Small intestine (tissue), 7 donors: ENCODE measurements around the gene ATG4C. TPM values are rescaled to one million over a fixed set of nuclear protein-coding genes. Genes with fewer than 3 reads are reported as not detected.

Experiments
- DNase-seq, 2 donors: peaks; one replicate each; pipeline versions ENCODE4 v3.0.0 to v3.0.0-alpha.2; 2013
- FAIRE-seq: peaks from 2 replicates; lab custom pipeline; 2012; peaks lifted over from hg19 to GRCh38; lab: Jason Lieb, UNC
- H3K27ac ChIP-seq, 3 donors: one replicate each; pipeline ENCODE4 v1.5.1; 2013; ENCODE audit warnings: low read length in 2 of 3, mild to moderate bottlenecking in 2 of 3, control low read depth in 1 of 3, inconsistent platforms in 1 of 3, low read depth in 1 of 3, moderate library complexity in 1 of 3
- H3K27me3 ChIP-seq, 3 donors: one replicate each; pipeline ENCODE4 v1.6.1; 2013; ENCODE audit warnings: low read length in 3 of 3, inconsistent platforms in 1 of 3; ENCODE audit not compliant: control insufficient read depth in 3 of 3, insufficient read depth in 3 of 3
- H3K36me3 ChIP-seq, 3 donors: one replicate each; pipeline ENCODE4 v1.6.1; 2013; ENCODE audit warnings: low read length in 3 of 3, inconsistent platforms in 1 of 3, low read depth in 1 of 3, mild to moderate bottlenecking in 1 of 3, moderate library complexity in 1 of 3; ENCODE audit not compliant: control insufficient read depth in 3 of 3, insufficient read depth in 2 of 3
- H3K4me1 ChIP-seq, 3 donors: one replicate each; pipeline ENCODE4 v1.6.1; 2013; ENCODE audit warnings: low read length in 2 of 3, inconsistent platforms in 1 of 3, low read depth in 1 of 3, mild to moderate bottlenecking in 1 of 3, moderate library complexity in 1 of 3; ENCODE audit not compliant: control insufficient read depth in 3 of 3, insufficient read depth in 2 of 3
- H3K4me3 ChIP-seq, 3 donors: one replicate each; pipeline ENCODE4 v1.5.1; 2013; ENCODE audit warnings: low read length in 3 of 3, control low read depth in 1 of 3, inconsistent platforms in 1 of 3, low read depth in 1 of 3, mild to moderate bottlenecking in 1 of 3, moderate library complexity in 1 of 3
- H3K9me3 ChIP-seq, 2 donors: one replicate each; pipeline ENCODE4 v1.6.1; 2013; ENCODE audit warnings: low read depth in 1 of 2, low read length in 1 of 2; ENCODE audit not compliant: control insufficient read depth in 2 of 2, insufficient read depth in 1 of 2
- WGBS, 3 donors: extraction: QIAGEN DNeasy Blood & Tissue Kit; methylation state at CpG; one replicate each; pipeline ENCODE4 v1.1.7; 2013; 5-methylcytosine and 5-hydroxymethylcytosine counted together
- polyA plus RNA-seq, 4 donors: library from polyadenylated mRNA; stranded (reverse) in 3 of 4; unstranded in 1 of 4; fragments of 200-250 nt in 3 of 4; fragments of 120-200 nt in 1 of 4; gene quantifications; one replicate each; pipeline versions ENCODE4 v1.2.1 to v1.2.3, GENCODE V29; 2013
- donor health status: healthy with polysubstance abuse.
- donor health status: control.
- donor health status: control.
- donor health status: Bipolar disorder and iron deficiency.
- donor health status: healthy.

Gene ATG4C
- polyA plus RNA-seq, 4 donors: 2.7 to 8.4 (median 5.9) TPM

- WGBS, 3 donors: 80 to 85% (median 82%) methylated on average over 3 of the region's 3 CpGs
- no peaks in the 10 kb centered on the region for H3K27me3 ChIP-seq
- no peaks in the 10 kb centered on the region for H3K9me3 ChIP-seq
- H3K4me3 ChIP-seq: no peak overlapping the region
- no peaks in the 10 kb centered on the region for H3K36me3 ChIP-seq
- no peak overlapping the region for H3K27ac ChIP-seq
- no peak for DNase-seq
- H3K4me1 ChIP-seq: no peaks in the 10 kb centered on the region
- FAIRE-seq: no peak
Observed at GRCh38 chr1:62876535-62876934, 92.6 kb downstream of the ATG4C start.

- Histone ChIP-seq H3K4me1 (no peaks in the 10 kb centered on the region), H3K9me3 (no peaks in the 10 kb centered on the region), H3K27me3 (no peaks in the 10 kb centered on the region), H3K4me3 (no peak overlapping the region), H3K36me3 (no peaks in the 10 kb centered on the region), H3K27ac (no peak overlapping the region)
- FAIRE-seq (no peak), DNase-seq (no peak)
- WGBS, 3 donors: 89 to 93% (median 89%) methylated on average over 2 of the region's 2 CpGs
Observed at GRCh38 chr1:62877579-62877978, 93.6 kb downstream of the ATG4C start.

GRCh38 chr1:62879962-62880361 lies 96.0 kb downstream of the ATG4C start:
- H3K36me3 ChIP-seq: no peaks in the 10 kb centered on the region
- H3K4me3 ChIP-seq: no peak overlapping the region
- H3K9me3 ChIP-seq: no peaks in the 10 kb centered on the region
- WGBS, 3 donors: 86 to 96% (median 91%) methylated on average over 1 of the region's 1 CpG
- H3K27ac ChIP-seq: no peak overlapping the region
- no peak for DNase-seq
- FAIRE-seq: no peak
- no peaks in the 10 kb centered on the region for H3K4me1 ChIP-seq
- no peaks in the 10 kb centered on the region for H3K27me3 ChIP-seq

- FAIRE-seq (no peak), DNase-seq (no peak)
- no peaks in the 10 kb centered on the region for H3K9me3 ChIP-seq
- 49 to 64% (median 52%) methylated on average over 10 of the region's 10 CpGs for WGBS, 3 donors
- no peaks in the 10 kb centered on the region for H3K36me3 ChIP-seq
- H3K4me3 ChIP-seq: no peak overlapping the region
- H3K27me3 ChIP-seq: peaks cover 0 to 3% (median 0%) of the 10 kb centered on the region in 3 donors
- H3K27ac ChIP-seq: no peak overlapping the region
- no peaks in the 10 kb centered on the region for H3K4me1 ChIP-seq
Observed at GRCh38 chr1:62882201-62883104, 98.5 kb downstream of the ATG4C start.

GRCh38 chr1:62884156-62884740 lies 100.3 kb downstream of the ATG4C start:
- peaks cover 0 to 3% (median 0%) of the 10 kb centered on the region in 3 donors for H3K27me3 ChIP-seq
- no peaks in the 10 kb centered on the region for H3K36me3 ChIP-seq
- H3K9me3 ChIP-seq: no peaks in the 10 kb centered on the region
- no peak for DNase-seq
- no peaks in the 10 kb centered on the region for H3K4me1 ChIP-seq
- FAIRE-seq: no peak
- H3K27ac ChIP-seq: no peak overlapping the region
- H3K4me3 ChIP-seq: no peak overlapping the region

GRCh38 chr1:62887799-62888507 lies 104.0 kb downstream of the ATG4C start:
- Histone ChIP-seq H3K9me3 (no peaks in the 10 kb centered on the region), H3K27me3 (peaks cover 0 to 3% (median 0%) of the 10 kb centered on the region in 3 donors), H3K4me3 (no peak overlapping the region), H3K36me3 (no peaks in the 10 kb centered on the region), H3K4me1 (no peaks in the 10 kb centered on the region), H3K27ac (no peak overlapping the region)
- FAIRE-seq (no peak), DNase-seq (peak in 1 of 2 donors; percentile 33)
- 73 to 81% (median 76%) methylated on average over 6 of the region's 6 CpGs for WGBS, 3 donors

GRCh38 chr1:62891956-62892562 lies 108.1 kb downstream of the ATG4C start:
- Histone ChIP-seq H3K4me3 (no peak overlapping the region), H3K4me1 (no peaks in the 10 kb centered on the region), H3K9me3 (no peaks in the 10 kb centered on the region), H3K27ac (no peak overlapping the region), H3K27me3 (no peaks in the 10 kb centered on the region), H3K36me3 (no peaks in the 10 kb centered on the region)
- WGBS, 3 donors: 77 to 83% (median 80%) methylated on average over 6 of the region's 6 CpGs
- DNase-seq: no peak
- no peak for FAIRE-seq

GRCh38 chr1:62897788-62898187 lies 113.9 kb downstream of the ATG4C start:
- Histone ChIP-seq H3K4me1 (no peaks in the 10 kb centered on the region), H3K27me3 (no peaks in the 10 kb centered on the region), H3K36me3 (no peaks in the 10 kb centered on the region), H3K9me3 (no peaks in the 10 kb centered on the region), H3K27ac (no peak overlapping the region), H3K4me3 (no peak overlapping the region)
- DNase-seq: no peak
- no peak for FAIRE-seq
